ENCODE measurements around the gene CHPF.

The CHPF gene

DNA sequence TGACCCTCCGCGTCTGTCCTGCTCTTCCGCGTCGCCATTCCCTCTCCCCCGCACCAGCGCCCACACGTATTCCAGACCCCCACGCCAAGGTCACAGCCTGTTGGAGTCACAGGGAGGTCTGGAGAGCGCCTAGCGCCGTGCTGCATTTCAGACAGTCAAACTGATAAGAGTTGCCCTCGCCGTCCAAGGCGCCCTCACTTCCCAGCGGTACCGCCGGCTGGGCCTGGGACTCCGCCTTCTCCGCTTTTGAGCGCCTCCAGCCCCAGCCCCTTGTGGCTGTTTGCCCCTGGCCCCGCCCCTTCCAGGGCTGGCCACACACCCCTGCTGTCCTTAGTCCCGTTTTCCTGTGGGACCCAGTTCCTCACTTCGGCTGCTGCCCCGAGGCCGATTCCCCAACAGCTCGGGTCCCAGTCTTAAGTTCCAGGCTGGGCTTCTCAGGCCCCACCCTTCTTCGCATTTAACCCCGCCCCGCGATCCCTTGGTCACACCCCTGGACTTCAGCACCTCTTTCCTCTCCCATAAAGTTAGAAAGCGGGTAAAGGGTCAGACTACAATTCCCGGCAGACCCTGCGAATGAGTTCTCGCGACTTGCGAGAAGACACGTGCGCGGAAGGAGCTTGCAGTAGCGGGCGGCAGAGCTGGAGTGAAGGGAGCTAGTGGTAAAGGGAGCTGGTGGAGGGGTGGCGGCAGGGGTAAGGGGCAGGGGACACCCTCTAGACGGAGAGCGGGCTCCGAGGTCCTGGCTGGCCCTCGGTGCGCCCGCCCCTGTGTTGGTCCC, 45.1 kb downstream of the CHPF start, which contains the start of gene GMPPA:
Gene GMPPA (plus strand): TSS at position 612 of the 778 bp plus-strand sequence. CDS start 1,085 bp downstream, outside the sequence.
- peak; percentile 78 to 81 for DNase-seq (ENCODE audit: low read depth in 2 of 2)

DNA sequence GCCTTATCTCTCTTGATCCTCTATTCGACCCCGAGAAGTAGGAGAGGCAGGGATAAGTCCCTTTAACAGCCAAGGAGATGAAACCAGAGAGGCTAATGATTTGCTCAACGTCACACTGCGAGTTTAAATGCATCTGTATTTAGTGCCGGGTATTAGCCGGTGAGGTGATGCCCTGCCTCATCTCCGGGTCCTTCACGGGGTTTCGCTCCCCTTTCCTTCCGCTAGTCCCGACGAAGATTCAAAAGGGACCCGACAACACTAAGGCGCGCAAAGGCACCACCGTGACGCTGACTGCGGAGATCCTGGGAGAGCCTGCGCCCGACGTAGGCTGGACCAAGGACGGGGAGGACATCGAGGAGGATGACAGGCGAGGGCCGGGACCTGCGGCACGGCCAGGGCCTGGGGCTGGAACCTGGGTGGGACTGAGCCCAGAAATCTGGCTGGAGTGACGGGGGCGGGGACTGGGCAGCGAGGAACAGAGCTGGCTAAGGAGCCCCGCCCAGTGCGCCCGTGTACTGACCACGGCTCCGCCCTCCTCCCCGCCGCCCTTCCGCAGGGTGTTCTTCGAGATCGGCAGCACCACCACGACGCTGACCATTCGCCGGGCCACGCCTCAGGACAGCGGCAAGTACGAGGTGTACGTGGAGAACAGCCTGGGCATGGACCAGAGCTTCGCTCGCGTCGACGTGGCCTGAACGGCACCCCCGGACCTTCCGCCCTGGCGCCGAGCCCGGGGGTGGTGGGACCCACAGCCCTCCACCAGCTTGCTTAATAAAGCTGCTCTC, 45.9 kb downstream of the CHPF start:
- DNase-seq (ENCODE audit: low read depth in 2 of 2): no peak

DNA sequence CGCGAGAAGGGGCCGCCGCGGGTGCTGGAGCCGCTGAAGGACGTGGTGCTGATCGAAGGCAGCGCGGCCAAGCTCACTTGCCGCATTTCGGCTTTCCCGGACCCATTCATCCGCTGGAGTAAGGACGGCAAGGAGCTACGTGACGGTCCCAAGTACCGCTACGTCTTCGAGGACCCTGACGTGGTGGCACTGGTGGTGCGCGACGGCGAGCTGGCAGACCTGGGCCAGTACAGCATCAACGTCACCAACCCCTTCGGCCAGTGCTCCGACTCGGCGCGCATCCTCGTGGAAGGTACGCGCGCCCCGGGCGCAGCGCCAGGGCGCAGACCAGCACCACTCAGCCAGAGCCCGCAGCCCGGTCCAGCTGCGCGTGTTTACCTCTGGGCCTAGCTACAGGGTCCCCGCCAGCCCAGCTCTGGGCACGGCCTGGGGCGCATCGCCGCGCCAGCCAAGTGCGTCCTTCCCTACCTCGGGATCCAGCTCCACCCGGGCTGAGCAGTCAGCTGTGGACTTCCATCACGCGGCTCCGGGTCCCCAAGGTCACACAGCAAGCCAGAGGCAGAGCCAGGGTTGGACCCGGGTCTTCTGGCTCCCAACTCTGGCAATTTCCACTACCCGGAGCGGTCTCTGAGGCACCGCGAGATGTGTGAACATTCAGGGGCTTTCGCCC, 46.6 kb downstream of the CHPF start:
- DNase-seq (ENCODE audit: low read depth in 2 of 2): no peak

DNA sequence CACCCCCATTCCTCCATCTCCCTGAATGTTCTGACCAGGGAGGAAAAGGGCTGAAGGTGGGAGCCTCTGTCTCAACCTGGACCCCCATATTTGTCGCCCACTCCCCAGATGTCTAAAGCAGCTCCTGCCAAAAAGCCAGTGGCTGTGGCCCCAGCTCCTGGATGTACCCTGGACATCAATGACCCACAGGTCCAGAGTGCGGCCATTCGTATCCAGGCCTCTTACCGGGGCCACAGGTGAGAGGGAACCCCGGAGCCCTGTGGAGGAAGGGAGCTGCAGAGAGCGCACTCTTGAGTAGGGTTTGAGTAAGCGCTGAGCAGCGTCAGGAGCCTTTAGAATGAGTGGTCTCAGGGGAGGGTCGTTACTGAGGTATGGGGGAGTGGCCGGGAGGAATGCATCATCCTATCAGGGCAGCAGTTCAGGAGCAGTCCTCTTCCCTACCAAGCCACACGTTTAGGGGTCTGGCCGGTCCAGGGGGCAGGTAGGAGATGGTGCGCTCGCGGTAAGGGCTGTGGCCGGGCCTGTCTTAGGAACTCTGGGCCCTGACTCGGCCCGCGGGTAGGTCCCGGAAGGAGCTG, 47.3 kb downstream of the CHPF start:
- no peak for DNase-seq (ENCODE audit: low read depth in 2 of 2)

DNA sequence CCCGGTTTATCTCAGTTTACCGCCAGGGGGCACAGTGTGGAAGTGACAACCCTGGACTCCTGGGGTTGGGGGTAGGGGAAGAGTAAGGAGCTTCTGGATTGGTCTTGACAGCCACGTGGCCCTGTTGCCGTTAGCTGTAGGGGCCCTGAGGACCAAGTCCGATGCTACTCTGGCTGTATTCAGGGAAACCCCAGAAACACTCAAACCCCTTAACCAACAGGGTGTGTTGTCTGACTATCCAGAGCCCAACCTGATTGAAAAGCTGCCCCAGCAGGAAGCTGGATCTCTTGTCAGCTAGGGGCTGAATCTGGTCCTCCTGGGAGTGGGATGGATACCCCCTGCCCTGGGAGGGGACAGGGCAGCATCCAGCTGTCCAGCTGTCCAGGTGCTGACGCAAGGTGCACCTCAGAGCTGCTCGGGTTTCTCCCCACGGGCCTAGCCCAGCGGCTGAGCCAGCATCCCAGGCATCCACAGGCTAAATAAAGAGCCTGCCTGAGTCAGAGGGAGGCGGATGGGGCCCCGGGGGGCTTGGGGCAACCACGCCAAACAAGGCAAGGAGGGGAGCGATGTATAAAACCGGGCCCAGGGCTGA, 48.0 kb downstream of the CHPF start:
- DNase-seq (ENCODE audit: low read depth in 2 of 2): peak in 1 of 2 donors; percentile 20

DNA sequence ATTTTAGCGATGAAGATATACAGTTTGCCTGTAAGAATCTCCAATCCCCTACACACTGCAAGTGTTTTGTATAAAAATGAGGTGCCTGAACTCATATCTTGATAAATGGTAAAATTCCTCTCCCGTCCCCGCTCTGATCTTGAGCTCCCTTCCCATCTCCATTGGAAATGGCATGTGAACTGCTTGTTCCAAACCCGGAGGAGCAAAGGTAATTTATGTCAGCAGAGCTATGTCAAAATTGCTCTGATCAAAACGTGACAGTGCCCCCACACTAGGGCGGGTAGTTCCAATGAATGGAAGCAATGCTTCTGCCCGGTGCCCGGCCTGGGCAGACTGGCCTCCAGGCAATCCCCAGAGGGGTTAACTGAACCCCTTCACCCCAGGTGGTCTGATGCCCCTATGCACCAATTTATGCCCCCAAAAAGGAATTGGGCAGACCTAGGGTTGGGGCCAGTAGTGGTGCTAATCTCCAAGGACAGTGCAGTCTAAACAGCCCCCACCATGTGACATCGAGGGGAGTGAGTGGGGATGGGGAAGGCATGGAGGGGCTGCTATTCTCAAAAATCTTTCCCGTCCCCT, 48.6 kb downstream of the CHPF start:
- DNase-seq (ENCODE audit: low read depth in 2 of 2): no peak

DNA sequence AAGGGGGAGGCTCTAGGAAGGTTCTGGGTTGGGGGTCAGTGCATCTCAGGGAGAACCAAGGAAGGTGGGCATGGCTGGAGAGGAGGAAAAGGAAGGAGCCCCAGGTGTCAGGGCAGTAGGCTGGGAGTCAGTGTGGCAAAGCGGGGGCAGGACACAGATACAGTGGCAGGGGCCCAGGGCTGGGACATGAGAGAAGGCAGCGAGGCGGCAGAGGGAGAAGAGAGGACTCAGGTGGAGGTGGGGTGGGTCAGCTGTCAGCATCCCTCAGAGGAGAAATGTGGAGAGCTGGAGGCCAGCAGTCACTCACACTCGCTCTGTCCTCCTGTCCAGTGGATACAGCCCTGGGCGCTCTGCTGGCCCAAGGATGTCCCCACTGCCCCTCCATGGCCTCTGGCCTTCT, 50.5 kb downstream of the CHPF start:
- DNase-seq (ENCODE audit: low read depth in 2 of 2): no peak

DNA sequence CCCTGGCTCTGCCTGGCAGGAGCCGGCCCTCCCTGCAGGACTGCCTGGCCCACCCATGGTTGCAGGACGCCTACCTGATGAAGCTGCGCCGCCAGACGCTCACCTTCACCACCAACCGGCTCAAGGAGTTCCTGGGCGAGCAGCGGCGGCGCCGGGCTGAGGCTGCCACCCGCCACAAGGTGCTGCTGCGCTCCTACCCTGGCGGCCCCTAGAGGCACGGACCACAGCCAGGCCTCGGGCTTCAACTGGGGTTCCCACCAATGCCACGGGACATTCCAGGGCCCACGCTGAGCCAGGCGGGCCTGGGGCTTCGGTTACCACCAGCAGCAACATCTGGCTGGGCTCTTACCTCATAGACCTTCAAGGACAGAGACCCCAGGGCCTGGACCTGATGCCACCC, 51.0 kb downstream of the CHPF start:
- no peak for DNase-seq (ENCODE audit: low read depth in 2 of 2)

DNA sequence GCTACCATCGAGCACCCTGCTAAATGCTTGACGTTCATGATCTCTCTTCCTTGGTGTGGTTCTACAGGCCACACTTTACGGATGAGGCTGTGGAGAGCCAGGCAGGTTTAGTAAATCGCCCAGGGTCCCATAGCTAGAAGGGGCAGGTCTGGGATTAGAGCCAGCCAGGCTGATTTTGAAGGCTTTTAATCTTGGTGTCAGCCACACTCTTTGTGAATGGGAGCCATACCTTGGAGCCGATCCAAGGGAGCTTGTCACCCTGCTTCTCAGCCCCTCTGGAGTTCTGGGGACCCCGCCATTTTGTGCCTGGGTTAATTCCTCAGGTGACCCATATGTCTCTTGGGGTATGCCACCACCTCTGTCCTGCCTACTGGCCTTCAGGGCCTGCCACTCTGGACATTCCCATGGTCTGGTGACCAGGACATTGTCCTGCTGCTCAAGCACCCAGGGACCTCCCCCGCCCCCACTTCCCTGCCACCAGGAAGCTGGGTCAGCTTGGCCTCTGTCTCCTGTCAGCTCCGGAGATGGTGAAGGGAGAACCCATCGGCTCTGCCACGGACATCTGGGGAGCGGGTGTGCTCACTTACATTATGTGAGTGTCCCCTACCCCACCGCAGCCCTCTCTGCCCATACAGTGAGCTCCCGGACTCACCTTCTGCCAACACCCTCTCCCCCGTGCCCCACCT, 52.2 kb downstream of the CHPF start:
- no peak for DNase-seq (ENCODE audit: low read depth in 2 of 2)

DNA sequence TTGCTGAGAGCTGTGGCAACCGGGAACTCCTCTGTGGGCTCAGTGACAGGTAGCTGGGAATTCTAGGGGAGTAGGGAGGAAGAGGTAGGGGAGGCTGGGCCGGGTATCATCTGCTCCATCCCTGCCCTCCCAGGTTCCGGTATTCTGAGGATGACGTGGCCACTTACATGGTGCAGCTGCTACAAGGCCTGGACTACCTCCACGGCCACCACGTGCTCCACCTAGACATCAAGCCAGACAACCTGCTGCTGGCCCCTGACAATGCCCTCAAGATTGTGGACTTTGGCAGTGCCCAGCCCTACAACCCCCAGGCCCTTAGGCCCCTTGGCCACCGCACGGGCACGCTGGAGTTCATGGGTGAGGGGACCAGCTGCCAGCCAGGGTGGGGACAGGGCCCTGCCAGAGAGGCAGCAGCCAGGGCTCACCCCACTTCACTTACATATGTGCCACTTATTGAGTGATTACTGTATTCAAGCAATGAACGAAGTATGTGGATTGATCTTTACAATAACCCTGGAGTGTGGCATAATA, 52.9 kb downstream of the CHPF start:
- DNase-seq (ENCODE audit: low read depth in 2 of 2): no peak

DNA sequence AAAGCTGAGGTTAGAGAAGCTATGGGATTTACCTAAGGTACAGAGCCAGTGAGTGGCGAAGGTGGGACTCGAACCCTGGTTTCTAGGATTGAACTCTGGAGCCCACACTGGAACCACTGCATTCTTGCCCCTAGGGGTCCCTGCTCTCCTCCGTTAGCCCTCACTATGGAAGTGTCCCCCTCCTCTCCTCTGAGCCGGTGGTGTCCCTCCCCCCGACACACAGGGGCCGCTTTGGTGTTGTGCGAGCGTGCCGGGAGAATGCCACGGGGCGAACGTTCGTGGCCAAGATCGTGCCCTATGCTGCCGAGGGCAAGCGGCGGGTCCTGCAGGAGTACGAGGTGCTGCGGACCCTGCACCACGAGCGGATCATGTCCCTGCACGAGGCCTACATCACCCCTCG, 53.4 kb downstream of the CHPF start:
- DNase-seq (ENCODE audit: low read depth in 2 of 2): no peak

DNA sequence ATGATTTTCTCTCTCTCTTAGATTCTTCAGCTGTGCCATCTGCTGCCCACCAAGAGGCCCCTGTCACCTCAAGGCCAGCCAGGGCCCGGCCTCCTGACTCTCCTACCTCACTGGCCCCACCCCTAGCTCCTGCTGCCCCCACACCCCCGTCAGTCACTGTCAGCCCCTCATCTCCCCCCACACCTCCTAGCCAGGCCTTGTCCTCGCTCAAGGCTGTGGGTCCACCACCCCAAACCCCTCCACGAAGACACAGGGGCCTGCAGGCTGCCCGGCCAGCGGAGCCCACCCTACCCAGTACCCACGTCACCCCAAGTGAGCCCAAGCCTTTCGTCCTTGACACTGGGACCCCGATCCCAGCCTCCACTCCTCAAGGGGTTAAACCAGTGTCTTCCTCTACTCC, 54.3 kb downstream of the CHPF start:
- DNase-seq (ENCODE audit: low read depth in 2 of 2): no peak
